Measurements from ENCODE around the gene GJA10.
"Not testable (repeated sequence)": the region's sequence is repeated elsewhere in the genome, so short reads cannot be mapped to it uniquely, and the experiment has no call there.

GJA10 gene

GRCh38 chr6:89894169-89894568, at the start of gene GJA10:
TSS of gene GJA10 (plus strand) at chr6:89894469. CDS start at chr6:89894469, 0 bp downstream.
- no peak for DNase-seq (ENCODE audit: low spot score)

- not testable (repeated sequence) for DNase-seq (ENCODE audit: low spot score)
These were observed 46.8 kb upstream of the GJA10 start for GRCh38 chr6:89847513-89847912.

- DNase-seq (ENCODE audit: low spot score), result no peak
These were observed 41.2 kb upstream of the GJA10 start for GRCh38 chr6:89853068-89853467.

GRCh38 chr6:89858041-89858440, 36.2 kb upstream of the GJA10 start:
- no peak for DNase-seq (ENCODE audit: low spot score)

- no peak for DNase-seq (ENCODE audit: low spot score)
These were observed 34.5 kb upstream of the GJA10 start for GRCh38 chr6:89859744-89860143.

GRCh38 chr6:89862273-89862672, 32.0 kb upstream of the GJA10 start:
- DNase-seq (ENCODE audit: low spot score), result no peak

- no peak for DNase-seq (ENCODE audit: low spot score)
These were observed 31.6 kb upstream of the GJA10 start for GRCh38 chr6:89862698-89863097.

GRCh38 chr6:89866024-89866678, 28.1 kb upstream of the GJA10 start:
- no peak for DNase-seq (ENCODE audit: low spot score)

GRCh38 chr6:89873721-89874120, 20.5 kb upstream of the GJA10 start:
- DNase-seq (ENCODE audit: low spot score), result no peak

- DNase-seq (ENCODE audit: low spot score), result no peak
These were observed 19.8 kb upstream of the GJA10 start for GRCh38 chr6:89874438-89874837.

- DNase-seq (ENCODE audit: low spot score), result no peak
These were observed 7.7 kb upstream of the GJA10 start for GRCh38 chr6:89886378-89887120.

- DNase-seq (ENCODE audit: low spot score), result no peak
These were observed 6.7 kb upstream of the GJA10 start for GRCh38 chr6:89887452-89888137.

- no peak for DNase-seq (ENCODE audit: low spot score)
These were observed 6.1 kb upstream of the GJA10 start for GRCh38 chr6:89888138-89888514.

- DNase-seq (ENCODE audit: low spot score), result no peak
These were observed 5.4 kb upstream of the GJA10 start for GRCh38 chr6:89888871-89889270.

GRCh38 chr6:89890845-89891528, 3.3 kb upstream of the GJA10 start:
- DNase-seq (ENCODE audit: low spot score), result not testable (repeated sequence)

- not testable (repeated sequence) for DNase-seq (ENCODE audit: low spot score)
These were observed 1.7 kb upstream of the GJA10 start for GRCh38 chr6:89892577-89892976.

- no peak for DNase-seq (ENCODE audit: low spot score)
These were observed 1.1 kb downstream of the GJA10 start for GRCh38 chr6:89895276-89895874.

- not testable (repeated sequence) for DNase-seq (ENCODE audit: low spot score)
These were observed 16.0 kb downstream of the GJA10 start for GRCh38 chr6:89910001-89910901.

GRCh38 chr6:89910902-89911240, 16.6 kb downstream of the GJA10 start:
- DNase-seq (ENCODE audit: low spot score), result no peak

GRCh38 chr6:89916136-89916920, 22.1 kb downstream of the GJA10 start:
- no peak for DNase-seq (ENCODE audit: low spot score)
